Measurements from ENCODE around the gene LGR4.

LGR4 gene

DNA sequence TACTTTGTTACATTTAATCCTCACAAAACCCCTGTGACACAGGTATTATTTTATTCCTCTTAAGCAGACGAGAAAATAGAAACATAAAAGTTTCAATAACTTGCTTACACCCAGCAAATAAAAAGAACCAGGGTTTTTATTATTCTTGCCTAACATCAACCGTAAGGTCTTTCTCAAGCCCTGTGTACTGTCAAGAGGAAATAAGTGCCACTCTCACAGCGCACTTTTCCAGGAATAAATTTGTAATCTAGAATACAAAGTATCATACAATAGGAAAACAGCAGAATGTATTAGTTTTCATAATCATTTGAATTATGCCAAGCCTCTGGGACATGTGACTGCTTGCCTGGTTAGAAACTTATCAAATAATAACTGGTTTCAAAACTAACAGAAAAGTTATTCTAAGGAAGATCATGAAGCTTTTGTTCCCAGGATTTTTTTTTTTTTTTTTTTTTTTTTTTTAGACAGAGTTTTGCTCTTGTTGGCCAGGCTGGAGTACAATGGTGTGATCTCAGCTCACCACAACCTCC lies 117.0 kb downstream of the LGR4 start:
- Histone ChIP-seq H3K4me2 (ENCODE audit: low read length) (no peak overlapping the region), H4K20me1 (ENCODE audit: control insufficient read depth, insufficient read depth, low read depth, low read length) (no peaks in the 10 kb centered on the region), H3K27ac (ENCODE audit: low read depth, low read length) (no peak overlapping the region), H3K4me1 (ENCODE audit: control insufficient read depth, low read length) (no peaks in the 10 kb centered on the region), H3K9me3 (ENCODE audit: control insufficient read depth, insufficient read depth, low read length) (no peaks in the 10 kb centered on the region), H3K9me2 (replicated peaks; ENCODE audit: control insufficient read depth, low read length) (no peaks in the 10 kb centered on the region), H3K36me3 (ENCODE audit: control insufficient read depth, low read length) (peaks cover 15% of the 10 kb centered on the region), H3K27me3 (ENCODE audit: control insufficient read depth, low read length) (no peaks in the 10 kb centered on the region), H3K4me3 (ENCODE audit: low read length) (no peak overlapping the region), H3F3A (ENCODE audit: control insufficient read depth, insufficient read depth) (no peaks in the 10 kb centered on the region), H3K79me2 (ENCODE audit: control insufficient read depth, low read length) (peaks cover 16% of the 10 kb centered on the region)
- TF ChIP-seq, protein P1, sequence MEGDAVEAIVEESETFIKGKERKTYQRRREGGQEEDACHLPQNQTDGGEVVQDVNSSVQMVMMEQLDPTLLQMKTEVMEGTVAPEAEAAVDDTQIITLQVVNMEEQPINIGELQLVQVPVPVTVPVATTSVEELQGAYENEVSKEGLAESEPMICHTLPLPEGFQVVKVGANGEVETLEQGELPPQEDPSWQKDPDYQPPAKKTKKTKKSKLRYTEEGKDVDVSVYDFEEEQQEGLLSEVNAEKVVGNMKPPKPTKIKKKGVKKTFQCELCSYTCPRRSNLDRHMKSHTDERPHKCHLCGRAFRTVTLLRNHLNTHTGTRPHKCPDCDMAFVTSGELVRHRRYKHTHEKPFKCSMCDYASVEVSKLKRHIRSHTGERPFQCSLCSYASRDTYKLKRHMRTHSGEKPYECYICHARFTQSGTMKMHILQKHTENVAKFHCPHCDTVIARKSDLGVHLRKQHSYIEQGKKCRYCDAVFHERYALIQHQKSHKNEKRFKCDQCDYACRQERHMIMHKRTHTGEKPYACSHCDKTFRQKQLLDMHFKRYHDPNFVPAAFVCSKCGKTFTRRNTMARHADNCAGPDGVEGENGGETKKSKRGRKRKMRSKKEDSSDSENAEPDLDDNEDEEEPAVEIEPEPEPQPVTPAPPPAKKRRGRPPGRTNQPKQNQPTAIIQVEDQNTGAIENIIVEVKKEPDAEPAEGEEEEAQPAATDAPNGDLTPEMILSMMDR (IDR thresholded peaks at IDR 0.05; ENCODE audit: low read depth, low read length, poor library complexity, severe bottlenecking), result no peak
- TF ChIP-seq EZH2phosphoT487 (IDR thresholded peaks at IDR 0.05; ENCODE audit: borderline replicate concordance, low read length), result no peak

DNA sequence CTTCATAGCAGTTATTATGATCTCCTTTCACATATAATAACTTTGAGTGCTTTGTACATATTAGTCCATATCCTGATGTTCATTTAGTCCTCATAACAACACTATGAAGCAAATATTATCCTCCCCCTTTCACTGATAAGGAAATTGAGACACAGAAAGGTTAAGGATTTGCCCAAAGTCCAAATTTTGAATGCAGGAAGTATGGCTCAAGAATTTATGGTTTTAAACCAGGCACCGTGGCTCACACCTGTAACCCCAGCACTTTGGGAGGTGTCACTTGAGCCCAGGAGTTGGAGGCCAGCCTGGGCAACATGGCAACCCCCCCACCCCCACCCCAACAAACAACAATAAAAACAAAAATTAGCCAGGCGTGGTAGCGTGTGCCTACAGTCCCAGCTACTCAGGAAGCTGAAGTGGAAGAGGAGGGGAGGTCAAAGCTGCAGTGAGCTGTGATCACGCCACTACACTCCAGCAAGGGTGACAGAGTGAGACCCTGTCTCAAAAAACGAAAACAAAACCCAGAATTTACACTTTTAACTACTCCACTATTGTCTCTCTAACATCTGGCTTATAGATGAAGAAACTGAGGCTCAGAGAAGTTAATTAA lies 118.1 kb downstream of the LGR4 start:
- Histone ChIP-seq H3K4me1 (ENCODE audit: control insufficient read depth, low read length) (no peaks in the 10 kb centered on the region), H3K4me2 (ENCODE audit: low read length) (no peak overlapping the region), H3K27ac (ENCODE audit: low read depth, low read length) (no peak overlapping the region), H3K9me3 (ENCODE audit: control insufficient read depth, insufficient read depth, low read length) (no peaks in the 10 kb centered on the region), H4K20me1 (ENCODE audit: control insufficient read depth, insufficient read depth, low read depth, low read length) (no peaks in the 10 kb centered on the region), H3K27me3 (ENCODE audit: control insufficient read depth, low read length) (no peaks in the 10 kb centered on the region), H3K4me3 (ENCODE audit: low read length) (no peak overlapping the region), H3K36me3 (ENCODE audit: control insufficient read depth, low read length) (peaks cover 21% of the 10 kb centered on the region), H3K9me2 (replicated peaks; ENCODE audit: control insufficient read depth, low read length) (no peaks in the 10 kb centered on the region), H3F3A (ENCODE audit: control insufficient read depth, insufficient read depth) (no peaks in the 10 kb centered on the region), H3K79me2 (ENCODE audit: control insufficient read depth, low read length) (peaks cover 8% of the 10 kb centered on the region)
- no peak for TF ChIP-seq EZH2phosphoT487 (IDR thresholded peaks at IDR 0.05; ENCODE audit: borderline replicate concordance, low read length)
- TF ChIP-seq, protein P1 (IDR thresholded peaks at IDR 0.05; ENCODE audit: low read depth, low read length, poor library complexity, severe bottlenecking), result no peak

DNA sequence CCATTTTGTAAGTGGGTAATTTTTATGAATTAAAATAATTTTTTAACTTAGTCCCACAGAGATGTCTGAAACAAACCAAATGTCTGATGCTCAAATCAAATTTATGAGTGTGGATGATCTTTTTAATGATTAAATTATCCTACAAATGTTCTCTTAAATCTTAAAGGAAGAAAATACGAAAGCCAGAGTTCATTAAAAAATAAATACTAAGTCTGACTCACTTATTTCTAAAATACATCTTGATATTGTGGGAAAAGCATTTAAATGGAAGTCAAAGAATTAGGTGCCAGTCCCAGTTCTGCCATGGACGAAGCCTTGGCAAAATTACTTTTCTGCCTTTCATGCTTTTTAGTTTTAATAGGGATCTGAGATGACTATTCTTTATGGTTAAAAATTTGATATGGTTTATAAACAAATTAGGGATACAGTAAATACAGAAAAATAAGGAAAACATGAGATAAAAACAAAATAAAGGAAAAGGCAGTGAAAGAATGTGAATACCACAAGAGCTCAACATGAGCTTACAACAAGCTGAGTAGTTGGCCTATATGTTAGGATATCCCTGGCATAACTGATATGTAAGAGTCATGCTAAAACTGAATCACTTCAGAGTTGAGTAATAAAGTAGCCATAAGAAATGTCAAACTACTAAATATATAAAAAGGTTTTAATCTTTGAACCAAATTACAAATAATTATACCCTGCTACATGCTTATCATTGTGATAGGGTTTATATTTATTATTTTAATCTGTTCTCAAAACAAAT lies 118.8 kb downstream of the LGR4 start:
- peaks cover 3% of the 10 kb centered on the region for H3K79me2 ChIP-seq (ENCODE audit: control insufficient read depth, low read length)
- no peaks in the 10 kb centered on the region for H3K9me3 ChIP-seq (ENCODE audit: control insufficient read depth, insufficient read depth, low read length)
- no peaks in the 10 kb centered on the region for H3F3A ChIP-seq (ENCODE audit: control insufficient read depth, insufficient read depth)
- no peaks in the 10 kb centered on the region for H3K4me1 ChIP-seq (ENCODE audit: control insufficient read depth, low read length)
- TF ChIP-seq, protein P1 (IDR thresholded peaks at IDR 0.05; ENCODE audit: low read depth, low read length, poor library complexity, severe bottlenecking), result no peak
- no peak for TF ChIP-seq EZH2phosphoT487 (IDR thresholded peaks at IDR 0.05; ENCODE audit: borderline replicate concordance, low read length)
- no peak overlapping the region for H3K27ac ChIP-seq (ENCODE audit: low read depth, low read length)
- no peaks in the 10 kb centered on the region for H3K9me2 ChIP-seq (replicated peaks; ENCODE audit: control insufficient read depth, low read length)
- peaks cover 22% of the 10 kb centered on the region for H3K36me3 ChIP-seq (ENCODE audit: control insufficient read depth, low read length)
- H3K4me2 ChIP-seq (ENCODE audit: low read length), result no peak overlapping the region
- no peak overlapping the region for H3K4me3 ChIP-seq (ENCODE audit: low read length)
- H3K27me3 ChIP-seq (ENCODE audit: control insufficient read depth, low read length), result no peaks in the 10 kb centered on the region
- no peaks in the 10 kb centered on the region for H4K20me1 ChIP-seq (ENCODE audit: control insufficient read depth, insufficient read depth, low read depth, low read length)

Measured in DOHH2 (cell line).